K562 (cell line): ENCODE data around the gene PLEKHM3. TPM values are rescaled to one million over a fixed set of nuclear protein-coding genes. Genes with fewer than 3 reads are reported as not detected.

Source experiments
- ATAC-seq: fragments of 200-7000 bp; cut with Tn5 transposase; 3 replicates; pipeline ENCODE4 v1.9.1; 2020; ENCODE audit warnings: moderate library complexity
- BruUV-seq: library from RNA; stranded (reverse); fragments of 400-500 nt; replicated peaks from 2 replicates; lab custom pipeline; 2021; lab: Mats Ljungman, UMichigan
- CTCF ChIA-PET: fragments of 300-600 bp; formaldehyde crosslinking; extraction: SDS; loops from one replicate; lab custom pipeline; 2021; ENCODE audit warnings: low intra/inter-chr PET ratio; lab: Yijun Ruan, JAX
- POLR2A ChIA-PET: fragments of 300-600, 350-650 bp; sonication (Branson Sonifier 250); formaldehyde crosslinking; extraction: SDS; loops from one replicate; lab custom pipeline; 2021; ENCODE audit warnings: antibody characterized with exemption, inconsistent platforms; lab: Yijun Ruan, JAX
- DNase-seq, 4 experiments: peaks; one replicate each; pipeline versions ENCODE4 v3.0.0 to v3.0.0-alpha.2; 2011 to 2018; ENCODE audit warnings: low spot score in 3 of 4, mixed read lengths in 3 of 4; ENCODE audit errors: extremely low read depth in 1 of 4
- FAIRE-seq: peaks from 2 replicates; lab custom pipeline; 2011; peaks lifted over from hg19 to GRCh38; lab: Jason Lieb, UNC
- H2AFZ ChIP-seq: 2 replicates; pipeline ENCODE4 v1.6.0; 2011; ENCODE audit warnings: low read depth, low read length, control low read depth, inconsistent platforms
- H3K27ac ChIP-seq: fragments of 200-600 bp; 3 replicates; pipeline ENCODE4 v1.8.0; 2011; ENCODE audit warnings: low read depth, mild to moderate bottlenecking, control low read depth, inconsistent platforms, low read length, moderate library complexity, mixed read lengths; ENCODE audit errors: extremely low read depth
- H3K27me3 ChIP-seq, 2 experiments: fragments of 300-600 bp in 1 of 2; 2 replicates in 1 of 2; 3 replicates in 1 of 2; pipeline versions ENCODE4 v1.6.0 to v1.8.0; 2011; ENCODE audit warnings: inconsistent platforms in 2 of 2, low read length in 2 of 2, mild to moderate bottlenecking in 1 of 2, mixed read lengths in 1 of 2, moderate library complexity in 1 of 2; ENCODE audit not compliant: control insufficient read depth in 2 of 2, insufficient read depth in 2 of 2
- H3K36me3 ChIP-seq: fragments of 300-600 bp; 3 replicates; pipeline ENCODE4 v1.8.0; 2011; ENCODE audit warnings: mild to moderate bottlenecking, low read length, inconsistent platforms; ENCODE audit not compliant: control insufficient read depth, insufficient read depth
- H3K4me1 ChIP-seq, 2 experiments: fragments of 200-600 bp in 1 of 2; replicated peaks in 1 of 2; 2 replicates in 1 of 2; 3 replicates in 1 of 2; pipeline versions ENCODE4 v1.5.1 to v1.8.0; 2011; ENCODE audit warnings: inconsistent platforms in 2 of 2, low read length in 2 of 2, mild to moderate bottlenecking in 1 of 2, mixed read lengths in 1 of 2, moderate library complexity in 1 of 2; ENCODE audit not compliant: control insufficient read depth in 2 of 2, insufficient read depth in 2 of 2
- H3K4me2 ChIP-seq: 2 replicates; pipeline ENCODE4 v1.6.1; 2011; ENCODE audit warnings: low read length, control low read depth, inconsistent platforms, mixed read lengths; ENCODE audit not compliant: insufficient read depth
- H3K4me3 ChIP-seq: fragments of 200-600 bp; sonication (generic), shearing (Covaris generic); 2 replicates; pipeline ENCODE4 v1.5.1; 2016; ENCODE audit warnings: control low read depth, inconsistent platforms
- H3K79me2 ChIP-seq: fragments of 200-600 bp; 3 replicates; pipeline ENCODE4 v1.8.0; 2011; ENCODE audit warnings: low read length, inconsistent platforms; ENCODE audit not compliant: control insufficient read depth, insufficient read depth
- H3K9ac ChIP-seq, 2 experiments: 2 replicates each; pipeline versions ENCODE4 v1.6.0 to v1.6.1; 2011; ENCODE audit warnings: low read depth in 2 of 2, low read length in 2 of 2, control low read depth in 1 of 2, inconsistent platforms in 1 of 2, mild to moderate bottlenecking in 1 of 2, mixed read lengths in 1 of 2; ENCODE audit not compliant: insufficient read depth in 1 of 2
- H3K9me1 ChIP-seq: one replicate; pipeline ENCODE4 v1.6.0; 2011; ENCODE audit warnings: inconsistent platforms, mild to moderate bottlenecking, low read length, moderate library complexity; ENCODE audit not compliant: control insufficient read depth, insufficient read depth
- H3K9me3 ChIP-seq: replicated peaks from 2 replicates; pipeline ENCODE4 v1.5.1; 2011; ENCODE audit warnings: low read depth, low read length, inconsistent platforms; ENCODE audit not compliant: control insufficient read depth, insufficient read depth
- H4K20me1 ChIP-seq: replicated peaks from 2 replicates; pipeline ENCODE4 v1.6.1; 2011; ENCODE audit warnings: low read length, inconsistent platforms, mixed read lengths; ENCODE audit not compliant: control insufficient read depth, insufficient read depth
- CBFA2T2 ChIP-seq: fragments of 450-650 bp; conservative IDR thresholded peaks from 2 replicates; pipeline ENCODE4 v1.6.1; 2017; ENCODE audit warnings: mild to moderate bottlenecking
- CC2D1A ChIP-seq: fragments of 450-650 bp; IDR thresholded peaks from 2 replicates; pipeline ENCODE4 v1.6.1; 2017; ENCODE audit warnings: mild to moderate bottlenecking
- GATAD2A ChIP-seq: fragments of 450-650 bp; IDR thresholded peaks from 2 replicates; pipeline ENCODE4 v1.6.1; 2017
- HDAC1 ChIP-seq, 2 experiments: fragments of 450-650 bp; IDR thresholded peaks; 2 replicates each; pipeline ENCODE4 v1.6.1; 2016 to 2017; ENCODE audit warnings: inconsistent platforms in 1 of 2, mild to moderate bottlenecking in 1 of 2, moderate library complexity in 1 of 2
- KLF16 ChIP-seq: IDR thresholded peaks from 2 replicates; pipeline ENCODE4 v1.6.1; 2016; ENCODE audit warnings: antibody characterized with exemption
- NBN ChIP-seq: fragments of 450-650 bp; IDR thresholded peaks from 2 replicates; pipeline ENCODE4 v1.6.1; 2016; ENCODE audit warnings: low read depth, mild to moderate bottlenecking
- NFYB ChIP-seq: IDR thresholded peaks from 2 replicates; pipeline ENCODE4 v1.6.1; 2011; ENCODE audit warnings: mild to moderate bottlenecking, moderate library complexity; ENCODE audit not compliant: insufficient read length; ENCODE audit errors: extremely low read depth
- NRF1 ChIP-seq, 2 experiments: fragments of 450-650 bp; IDR thresholded peaks in 1 of 2; conservative IDR thresholded peaks in 1 of 2; 2 replicates each; pipeline ENCODE4 v1.6.1; 2014; ENCODE audit warnings: mild to moderate bottlenecking in 2 of 2
- PHB2 ChIP-seq: fragments of 450-650 bp; IDR thresholded peaks from 2 replicates; pipeline ENCODE4 v1.6.1; 2017; ENCODE audit warnings: low read depth
- POLR2AphosphoS5 ChIP-seq: IDR thresholded peaks from 2 replicates; pipeline ENCODE4 v1.6.1; 2011; ENCODE audit warnings: mild to moderate bottlenecking, low read depth, low read length, moderate library complexity; ENCODE audit not compliant: control insufficient read depth, insufficient read depth
- SMAD4 ChIP-seq: fragments of 250-450 bp; sonication (Bioruptor Pico); conservative IDR thresholded peaks from 2 replicates; pipeline ENCODE4 v1.8.0; 2021; ENCODE audit warnings: inconsistent platforms, mild to moderate bottlenecking, moderate library complexity
- THRAP3 ChIP-seq: fragments of 450-650 bp; IDR thresholded peaks from 2 replicates; pipeline ENCODE4 v1.6.1; 2016; ENCODE audit warnings: mild to moderate bottlenecking, inconsistent platforms, borderline replicate concordance
- ZNF274 ChIP-seq: IDR thresholded peaks from 2 replicates; pipeline ENCODE4 v1.6.1; 2011; ENCODE audit warnings: low read depth, mild to moderate bottlenecking, low read length, moderate library complexity, borderline replicate concordance
- ZZZ3 ChIP-seq: fragments of 450-650 bp; IDR thresholded peaks from 2 replicates; pipeline ENCODE4 v1.6.1; 2016; ENCODE audit warnings: antibody characterized with exemption, mild to moderate bottlenecking, moderate library complexity
- WGBS: fragments of 100-300 bp; shearing (Covaris generic); methylation state at CpG from one replicate; pipeline ENCODE4 v1.1.6; 2016; ENCODE audit warnings: low coverage, mixed read lengths; ENCODE audit not compliant: insufficient coverage; ENCODE audit errors: missing lambda C conversion rate; 5-methylcytosine and 5-hydroxymethylcytosine counted together
- in situ Hi-C: fragments of 300-500 bp; cut with MboI; formaldehyde crosslinking; loops from 4 replicates; pipeline ENCODE4 v1.15.0; 2018; ENCODE audit warnings: inconsistent platforms, mixed read lengths
- intact Hi-C: fragments of 100-400 bp; cut with micrococcal nuclease; formaldehyde crosslinking; loops from 2 replicates; pipeline ENCODE4 v1.14.2; 2022
- polyA plus RNA-seq, 8 experiments: library from polyadenylated mRNA; depleted of rRNA in 4 of 8; stranded (reverse) in 5 of 8; unstranded in 3 of 8; fragments of >200 nt; fragmentation: Nextera tagmentation in 2 of 8; fragmentation: Illumina TruSeq in 1 of 8; extraction: Ambion mirVana in 2 of 8; extraction: Trizol in 1 of 8; gene quantifications; 2 replicates each; pipeline versions ENCODE4 v1.2.1 to v1.2.3, GENCODE V29; 2011 to 2014; ENCODE audit warnings: inconsistent platforms in 1 of 8, missing spikeins in 1 of 8
- total RNA-seq, 7 experiments: library from RNA; depleted of rRNA in 6 of 7; stranded (reverse); fragments of >200 nt in 6 of 7; fragmentation: Illumina TruSeq in 2 of 7; extraction: Trizol in 2 of 7; gene quantifications; 2 replicates each; pipeline versions ENCODE4 v1.2.1 to v1.2.3, GENCODE V29; 2011 to 2021; ENCODE audit warnings: low replicate concordance in 1 of 7
- TF ChIP-seq, protein P1 (sequence below): fragments of 450-650 bp; IDR thresholded peaks from 2 replicates; pipeline ENCODE4 v1.6.1; 2016
- TF ChIP-seq, protein P2 (sequence below): fragments of 250-450 bp; sonication (Bioruptor Pico); IDR thresholded peaks from 2 replicates; pipeline ENCODE4 v1.4.0; 2020

PLEKHM3 gene
- total and polyA plus RNA-seq, 9 of the 15 experiments (the other 6 are each of a cell fraction or from before 2014, with no cell fraction given), result 0.24 to 1.6 (median 1.0) TPM

DNA sequence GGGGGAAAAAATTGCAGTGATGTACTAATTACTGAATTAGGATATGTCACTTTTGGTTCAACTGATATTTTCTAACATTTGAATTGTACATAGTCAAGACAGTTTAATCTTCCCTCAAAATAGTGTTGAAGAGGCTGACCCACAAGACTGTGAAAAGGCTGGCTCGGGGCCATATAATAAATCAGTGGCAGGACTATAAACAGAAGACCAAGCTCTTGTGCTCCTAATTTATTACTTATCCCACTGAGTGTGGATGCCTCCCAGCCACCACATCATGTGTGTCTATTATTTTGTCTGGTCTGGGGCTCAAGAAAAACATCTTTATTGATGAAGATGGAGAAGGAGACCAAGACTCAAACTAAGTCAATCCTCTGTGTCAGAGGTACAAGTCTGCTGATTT, 64.4 kb downstream of the PLEKHM3 start:
- no peaks in the 10 kb centered on the region for H3K27me3 ChIP-seq
- H2AFZ ChIP-seq, result no peak overlapping the region
- no peaks in the 10 kb centered on the region for H3K9me3 ChIP-seq
- no peak overlapping the region for H3K27ac ChIP-seq
- no peak overlapping the region for H3K4me3 ChIP-seq
- ATAC-seq (no peak), DNase-seq (no peak), FAIRE-seq (no peak)
- TF ChIP-seq GATAD2A, result no peak
- no peak for TF ChIP-seq HDAC1 (IDR thresholded peaks at IDR 0.05)
- TF ChIP-seq POLR2AphosphoS5, result no peak
- TF ChIP-seq SMAD4, result no peak
- no peak for TF ChIP-seq ZZZ3
- no peak for TF ChIP-seq NFYB
- H3K4me1 ChIP-seq, result peaks cover 0 to 8% of the 10 kb centered on the region in 2 experiments; a peak in 2 of 5 replicates
- H3K4me2 ChIP-seq, result no peak overlapping the region
- WGBS, result 60% methylated on average over 1 of the region's 1 CpG
- H4K20me1 ChIP-seq, result no peaks in the 10 kb centered on the region
- POLR2A ChIA-PET, result no interaction called here
- in situ Hi-C loops (no loop called here), intact Hi-C loops (no loop called here)
- no peaks in the 10 kb centered on the region for H3K79me2 ChIP-seq
- no peaks in the 10 kb centered on the region; the same call in 2 of the 3 replicates for H3K36me3 ChIP-seq
- no peaks in the 10 kb centered on the region for H3K9me1 ChIP-seq
- no TSS peak for BruUV-seq
- CTCF ChIA-PET, result no interaction called here
- no peak overlapping the region for H3K9ac ChIP-seq

DNA sequence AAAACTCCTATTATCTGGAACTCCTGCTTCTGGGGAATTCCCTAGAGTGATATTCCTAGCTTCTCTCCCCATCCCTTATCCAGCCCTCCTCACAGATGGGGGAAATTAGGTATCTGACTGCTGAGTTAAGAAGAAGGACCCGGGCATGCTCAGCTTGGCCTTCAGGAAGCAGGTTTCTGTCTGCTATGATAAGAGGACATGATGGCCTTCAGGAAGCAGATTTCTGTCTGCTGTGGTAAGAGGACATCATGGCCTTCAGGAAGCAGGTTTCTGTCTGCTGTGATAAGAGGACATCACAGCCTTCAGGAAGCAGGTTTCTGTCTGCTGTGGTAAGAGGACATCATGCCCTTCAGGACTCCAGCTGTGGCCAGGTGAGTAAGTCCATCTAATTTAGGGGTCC, 65.2 kb downstream of the PLEKHM3 start:
- ChIA-PET POLR2A (interaction anchor here (1.2 kb wide), 1 partner anchor 22 kb away, joined by 3 read pairs; no protein-coding TSS in a partner anchor), CTCF (no interaction called here)
- Histone ChIP-seq H4K20me1 (no peaks in the 10 kb centered on the region), H3K9me3 (no peaks in the 10 kb centered on the region), H2AFZ (no peak overlapping the region), H3K27me3 (no peaks in the 10 kb centered on the region), H3K36me3 (no peaks in the 10 kb centered on the region; the same call in 2 of the 3 replicates), H3K4me2 (no peak overlapping the region), H3K9me1 (no peaks in the 10 kb centered on the region), H3K4me1 (peaks cover 0 to 8% of the 10 kb centered on the region in 2 experiments; a peak in 2 of 5 replicates), H3K9ac (no peak overlapping the region), H3K4me3 (no peak overlapping the region), H3K79me2 (no peaks in the 10 kb centered on the region), H3K27ac (no peak overlapping the region)
- no TSS peak for BruUV-seq
- ATAC-seq (peak; percentile 94), FAIRE-seq (peak; percentile 99), DNase-seq (peak; percentile 6 to 83 (median 35))
- in situ Hi-C loops (no loop called here), intact Hi-C loops (no loop called here)
- WGBS, result 13% methylated on average over 1 of the region's 1 CpG
- peak; percentile 73; the same call in 1 of the 2 replicates for TF ChIP-seq PHB2
- peak; percentile 90 for TF ChIP-seq KLF16
- peak; percentile 97 for TF ChIP-seq CBFA2T2
- TF ChIP-seq NBN, result no peak
- TF ChIP-seq THRAP3, result no peak
- TF ChIP-seq, protein P1, sequence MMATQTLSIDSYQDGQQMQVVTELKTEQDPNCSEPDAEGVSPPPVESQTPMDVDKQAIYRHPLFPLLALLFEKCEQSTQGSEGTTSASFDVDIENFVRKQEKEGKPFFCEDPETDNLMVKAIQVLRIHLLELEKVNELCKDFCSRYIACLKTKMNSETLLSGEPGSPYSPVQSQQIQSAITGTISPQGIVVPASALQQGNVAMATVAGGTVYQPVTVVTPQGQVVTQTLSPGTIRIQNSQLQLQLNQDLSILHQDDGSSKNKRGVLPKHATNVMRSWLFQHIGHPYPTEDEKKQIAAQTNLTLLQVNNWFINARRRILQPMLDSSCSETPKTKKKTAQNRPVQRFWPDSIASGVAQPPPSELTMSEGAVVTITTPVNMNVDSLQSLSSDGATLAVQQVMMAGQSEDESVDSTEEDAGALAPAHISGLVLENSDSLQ, result peak; percentile 51; the same call in 1 of the 2 replicates
- TF ChIP-seq, protein P2, sequence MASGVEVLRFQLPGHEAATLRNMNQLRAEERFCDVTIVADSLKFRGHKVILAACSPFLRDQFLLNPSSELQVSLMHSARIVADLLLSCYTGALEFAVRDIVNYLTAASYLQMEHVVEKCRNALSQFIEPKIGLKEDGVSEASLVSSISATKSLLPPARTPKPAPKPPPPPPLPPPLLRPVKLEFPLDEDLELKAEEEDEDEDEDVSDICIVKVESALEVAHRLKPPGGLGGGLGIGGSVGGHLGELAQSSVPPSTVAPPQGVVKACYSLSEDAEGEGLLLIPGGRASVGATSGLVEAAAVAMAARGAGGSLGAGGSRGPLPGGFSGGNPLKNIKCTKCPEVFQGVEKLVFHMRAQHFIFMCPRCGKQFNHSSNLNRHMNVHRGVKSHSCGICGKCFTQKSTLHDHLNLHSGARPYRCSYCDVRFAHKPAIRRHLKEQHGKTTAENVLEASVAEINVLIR (CRISPR knock-in tag), result no peak
- peak; percentile 84 to 87 for TF ChIP-seq NRF1 (conservative IDR thresholded peaks at IDR 0.05 in 1 of 2, IDR thresholded peaks at IDR 0.05 in 1 of 2)
- TF ChIP-seq ZNF274, result no peak
- peak; percentile 76; the same call in 1 of the 2 replicates for TF ChIP-seq CC2D1A
